ENCODE results near the gene AP1G1.

The AP1G1 gene

DNA sequence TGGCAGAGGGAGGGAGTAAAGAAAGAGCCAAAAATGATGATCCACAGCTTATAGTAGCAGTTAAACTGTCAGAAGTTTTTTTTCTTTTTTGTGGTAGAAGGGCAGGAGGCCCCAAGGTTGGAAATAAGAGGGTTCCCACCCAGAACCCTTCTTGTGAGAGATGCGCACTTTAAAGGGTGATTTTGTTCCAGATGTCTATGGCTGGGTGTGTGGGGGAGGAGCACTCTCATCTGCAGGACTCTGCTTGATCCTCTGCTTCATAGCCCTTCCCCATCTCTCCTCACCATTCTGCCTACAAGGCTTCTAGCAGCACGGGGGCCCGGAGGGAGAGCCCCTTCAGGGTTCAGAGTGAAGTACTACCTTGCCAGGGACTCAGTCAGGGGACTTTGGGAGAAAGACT, 43.5 kb upstream of the AP1G1 start:
- H3K36me3 ChIP-seq, result peaks cover 44% of the 10 kb centered on the region
- H3K4me3 ChIP-seq (ENCODE audit: low read depth, low read length), result no peak overlapping the region
- H3K27ac ChIP-seq, result no peak overlapping the region
- no peak for DNase-seq
- TF ChIP-seq, protein P1, sequence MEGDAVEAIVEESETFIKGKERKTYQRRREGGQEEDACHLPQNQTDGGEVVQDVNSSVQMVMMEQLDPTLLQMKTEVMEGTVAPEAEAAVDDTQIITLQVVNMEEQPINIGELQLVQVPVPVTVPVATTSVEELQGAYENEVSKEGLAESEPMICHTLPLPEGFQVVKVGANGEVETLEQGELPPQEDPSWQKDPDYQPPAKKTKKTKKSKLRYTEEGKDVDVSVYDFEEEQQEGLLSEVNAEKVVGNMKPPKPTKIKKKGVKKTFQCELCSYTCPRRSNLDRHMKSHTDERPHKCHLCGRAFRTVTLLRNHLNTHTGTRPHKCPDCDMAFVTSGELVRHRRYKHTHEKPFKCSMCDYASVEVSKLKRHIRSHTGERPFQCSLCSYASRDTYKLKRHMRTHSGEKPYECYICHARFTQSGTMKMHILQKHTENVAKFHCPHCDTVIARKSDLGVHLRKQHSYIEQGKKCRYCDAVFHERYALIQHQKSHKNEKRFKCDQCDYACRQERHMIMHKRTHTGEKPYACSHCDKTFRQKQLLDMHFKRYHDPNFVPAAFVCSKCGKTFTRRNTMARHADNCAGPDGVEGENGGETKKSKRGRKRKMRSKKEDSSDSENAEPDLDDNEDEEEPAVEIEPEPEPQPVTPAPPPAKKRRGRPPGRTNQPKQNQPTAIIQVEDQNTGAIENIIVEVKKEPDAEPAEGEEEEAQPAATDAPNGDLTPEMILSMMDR (IDR thresholded peaks at IDR 0.05; ENCODE audit: low read depth, low read length), result no peak
- H3K9me3 ChIP-seq (ENCODE audit: severe bottlenecking), result no peaks in the 10 kb centered on the region
- H3K27me3 ChIP-seq (ENCODE audit: insufficient read depth, low read depth, severe bottlenecking), result no peaks in the 10 kb centered on the region

DNA sequence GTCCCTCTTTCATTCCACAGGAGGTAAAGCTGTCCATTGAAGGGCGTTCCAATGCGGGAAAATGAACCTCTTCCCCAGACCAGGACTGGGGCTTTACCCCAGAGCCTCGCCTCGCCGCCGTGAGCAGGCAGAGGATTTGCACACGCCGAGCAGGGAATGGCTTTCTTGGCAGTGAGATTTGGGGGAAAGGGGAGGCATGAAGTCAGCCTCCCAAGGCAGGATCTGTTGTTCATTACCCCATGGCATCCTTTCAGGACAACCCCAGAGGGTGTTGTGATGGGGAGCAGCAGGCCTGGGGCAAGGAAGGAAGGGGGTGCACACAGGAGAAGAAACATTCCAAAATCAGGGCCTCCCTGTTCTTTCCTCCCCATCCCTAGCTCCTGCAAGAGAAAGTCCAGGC, 43.1 kb upstream of the AP1G1 start:
- Histone ChIP-seq H3K27me3 (ENCODE audit: insufficient read depth, low read depth, severe bottlenecking) (no peaks in the 10 kb centered on the region), H3K9me3 (ENCODE audit: severe bottlenecking) (no peaks in the 10 kb centered on the region), H3K36me3 (peaks cover 44% of the 10 kb centered on the region), H3K27ac (no peak overlapping the region), H3K4me3 (ENCODE audit: low read depth, low read length) (no peak overlapping the region)
- TF ChIP-seq, protein P1 (IDR thresholded peaks at IDR 0.05; ENCODE audit: low read depth, low read length), result no peak
- DNase-seq, result no peak

DNA sequence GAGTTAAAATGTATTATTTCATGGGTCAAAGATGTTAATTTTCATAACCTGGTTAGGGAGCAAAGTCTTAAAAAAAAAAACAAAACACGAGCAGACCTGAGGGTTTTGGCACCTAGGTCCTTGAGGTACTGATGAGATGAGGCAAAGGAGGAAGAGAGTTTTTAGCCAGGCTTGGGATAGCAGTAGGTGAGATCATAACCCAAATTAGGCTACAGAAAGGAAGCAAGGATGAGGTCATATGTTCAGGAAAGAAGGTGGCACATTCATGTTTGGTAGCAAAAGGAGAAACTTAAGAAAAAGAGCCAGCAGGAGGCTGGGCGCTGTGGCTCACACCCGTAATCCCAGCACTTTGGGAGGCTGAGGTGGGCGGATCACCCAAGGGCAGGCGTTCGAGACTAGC, 40.0 kb upstream of the AP1G1 start:
- Histone ChIP-seq H3K27me3 (ENCODE audit: insufficient read depth, low read depth, severe bottlenecking) (no peaks in the 10 kb centered on the region), H3K27ac (no peak overlapping the region), H3K36me3 (peaks cover 39% of the 10 kb centered on the region), H3K4me3 (ENCODE audit: low read depth, low read length) (no peak overlapping the region), H3K9me3 (ENCODE audit: severe bottlenecking) (no peaks in the 10 kb centered on the region)
- TF ChIP-seq, protein P1 (IDR thresholded peaks at IDR 0.05; ENCODE audit: low read depth, low read length), result no peak
- no peak for DNase-seq

GRCh38 chr16:71847096-71847495, 38.5 kb upstream of the AP1G1 start:
- Histone ChIP-seq H3K36me3 (peaks cover 35% of the 10 kb centered on the region), H3K27me3 (ENCODE audit: insufficient read depth, low read depth, severe bottlenecking) (no peaks in the 10 kb centered on the region), H3K4me3 (ENCODE audit: low read depth, low read length) (peak overlapping the region; percentile 88), H3K9me3 (ENCODE audit: severe bottlenecking) (no peaks in the 10 kb centered on the region), H3K27ac (no peak overlapping the region)
- no peak for DNase-seq
- TF ChIP-seq, protein P1 (IDR thresholded peaks at IDR 0.05; ENCODE audit: low read depth, low read length), result no peak

GRCh38 chr16:71846431-71846830, 37.8 kb upstream of the AP1G1 start:
- no peak for DNase-seq
- H3K4me3 ChIP-seq (ENCODE audit: low read depth, low read length), result peak overlapping the region; percentile 88
- H3K27ac ChIP-seq, result peak overlapping the region; percentile 79; the same call in 1 of the 2 replicates

More at GRCh38 chr16:71846431-71846830, 37.8 kb upstream of the AP1G1 start:
- TF ChIP-seq, protein P1 (IDR thresholded peaks at IDR 0.05; ENCODE audit: low read depth, low read length), result no peak
- Histone ChIP-seq H3K36me3 (peaks cover 35% of the 10 kb centered on the region), H3K9me3 (ENCODE audit: severe bottlenecking) (no peaks in the 10 kb centered on the region), H3K27me3 (ENCODE audit: insufficient read depth, low read depth, severe bottlenecking) (no peaks in the 10 kb centered on the region)

All from WERI-Rb-1 (cell line).